H9 (cell line): Measurements from ENCODE around the gene MBD3L4. TPM values are rescaled to one million over a fixed set of nuclear protein-coding genes. Genes with fewer than 3 reads are reported as not detected.

Source experiments
- DNase-seq: peaks from one replicate; pipeline ENCODE4 v3.0.0-alpha.2; 2017
- H2AFZ ChIP-seq: one replicate; pipeline ENCODE4 v1.6.1; 2013; ENCODE audit warnings: mild to moderate bottlenecking, low read length, control low read depth, moderate library complexity
- H2AK5ac ChIP-seq: 2 replicates; pipeline ENCODE4 v1.6.1; 2013; ENCODE audit warnings: low read length, control low read depth, mixed read lengths; ENCODE audit not compliant: insufficient read length
- H2BK120ac ChIP-seq: one replicate; pipeline ENCODE4 v1.6.1; 2013; ENCODE audit warnings: low read depth, mild to moderate bottlenecking, low read length, control low read depth, inconsistent platforms; ENCODE audit not compliant: poor library complexity, severe bottlenecking
- H2BK12ac ChIP-seq: 2 replicates; pipeline ENCODE4 v1.6.1; 2013; ENCODE audit warnings: low read length, control low read depth, mixed read lengths, low read depth; ENCODE audit not compliant: insufficient read length
- H2BK15ac ChIP-seq: 2 replicates; pipeline ENCODE4 v1.6.1; 2013; ENCODE audit warnings: low read depth, low read length, control low read depth
- H2BK20ac ChIP-seq: one replicate; pipeline ENCODE4 v1.6.1; 2013; ENCODE audit warnings: low read depth, mild to moderate bottlenecking, low read length, control low read depth, inconsistent platforms; ENCODE audit not compliant: poor library complexity, severe bottlenecking
- H2BK5ac ChIP-seq: 2 replicates; pipeline ENCODE4 v1.6.1; 2013; ENCODE audit warnings: low read length, control low read depth, mixed read lengths; ENCODE audit not compliant: insufficient read length
- H3K14ac ChIP-seq: 2 replicates; pipeline ENCODE4 v1.6.1; 2013; ENCODE audit warnings: low read length, control low read depth; ENCODE audit not compliant: insufficient read depth
- H3K18ac ChIP-seq: 2 replicates; pipeline ENCODE4 v1.6.1; 2013; ENCODE audit warnings: low read depth, mild to moderate bottlenecking, mixed read lengths, low read length, control low read depth; ENCODE audit not compliant: insufficient read length
- H3K23ac ChIP-seq: 2 replicates; pipeline ENCODE4 v1.6.1; 2013; ENCODE audit warnings: low read length, control low read depth, mixed read lengths, low read depth; ENCODE audit not compliant: insufficient read length
- H3K23me2 ChIP-seq: 2 replicates; pipeline ENCODE4 v1.6.1; 2013; ENCODE audit warnings: low read depth, mild to moderate bottlenecking, mixed read lengths, low read length, control low read depth; ENCODE audit not compliant: insufficient read length, poor library complexity, severe bottlenecking
- H3K27ac ChIP-seq: 2 replicates; pipeline ENCODE4 v1.5.1; 2013; ENCODE audit warnings: low read length, control low read depth, mixed read lengths, low read depth; ENCODE audit not compliant: insufficient read length
- H3K27me3 ChIP-seq: 2 replicates; pipeline ENCODE4 v1.6.1; 2013; ENCODE audit warnings: low read length, control low read depth, inconsistent platforms; ENCODE audit not compliant: insufficient read depth
- H3K4ac ChIP-seq: 2 replicates; pipeline ENCODE4 v1.6.1; 2013; ENCODE audit warnings: low read depth, mild to moderate bottlenecking, control low read depth, inconsistent platforms, low read length, moderate library complexity
- H3K4me1 ChIP-seq: 2 replicates; pipeline ENCODE4 v1.6.1; 2013; ENCODE audit warnings: low read length, control low read depth, inconsistent platforms; ENCODE audit not compliant: insufficient read depth
- H3K4me2 ChIP-seq: 2 replicates; pipeline ENCODE4 v1.6.1; 2013; ENCODE audit warnings: low read length, control low read depth, mixed read lengths; ENCODE audit not compliant: insufficient read length, insufficient read depth
- H3K56ac ChIP-seq: 2 replicates; pipeline ENCODE4 v1.6.1; 2013; ENCODE audit warnings: low read depth, mild to moderate bottlenecking, mixed read lengths, low read length, control low read depth; ENCODE audit not compliant: insufficient read length
- H3K79me1 ChIP-seq: 2 replicates; pipeline ENCODE4 v1.6.1; 2013; ENCODE audit warnings: low read depth, mild to moderate bottlenecking, moderate library complexity, low read length, control low read depth, inconsistent platforms; ENCODE audit not compliant: insufficient read depth, poor library complexity, severe bottlenecking
- H3K79me2 ChIP-seq: 2 replicates; pipeline ENCODE4 v1.6.1; 2013; ENCODE audit warnings: low read length, control low read depth, inconsistent platforms; ENCODE audit not compliant: insufficient read depth
- H3K9ac ChIP-seq: 2 replicates; pipeline ENCODE4 v1.6.1; 2013; ENCODE audit warnings: low read length, control low read depth, mixed read lengths; ENCODE audit not compliant: insufficient read length; ENCODE audit errors: extremely low read depth
- H3K9me3 ChIP-seq: one replicate; pipeline ENCODE4 v1.6.1; 2013; ENCODE audit warnings: low read depth, low read length, inconsistent platforms; ENCODE audit not compliant: control insufficient read depth
- H3T11ph ChIP-seq: one replicate; pipeline ENCODE4 v1.6.1; 2013; ENCODE audit warnings: mild to moderate bottlenecking, low read length, control low read depth, inconsistent platforms
- H4K20me1 ChIP-seq: one replicate; pipeline ENCODE4 v1.6.1; 2013; ENCODE audit not compliant: control insufficient read depth, insufficient read length, insufficient read depth
- H4K5ac ChIP-seq: 2 replicates; pipeline ENCODE4 v1.6.1; 2013; ENCODE audit warnings: low read depth, mild to moderate bottlenecking, mixed read lengths, low read length, control low read depth; ENCODE audit not compliant: insufficient read length
- H4K8ac ChIP-seq: replicated peaks from 2 replicates; pipeline ENCODE4 v1.6.1; 2013; ENCODE audit warnings: low read length, control low read depth, mixed read lengths, low read depth; ENCODE audit not compliant: insufficient read length
- H4K91ac ChIP-seq: 2 replicates; pipeline ENCODE4 v1.6.1; 2013; ENCODE audit warnings: low read depth, mild to moderate bottlenecking, moderate library complexity, mixed read lengths, low read length, control low read depth; ENCODE audit not compliant: insufficient read length
- H3K27ac Mint-ChIP-seq, 3 experiments: 2 replicates in 2 of 3; 3 replicates in 1 of 3; pipeline ENCODE4 v1.8.0; 2020 to 2021; ENCODE audit warnings: mixed read lengths in 3 of 3, mild to moderate bottlenecking in 1 of 3, moderate library complexity in 1 of 3
- H3K27me3 Mint-ChIP-seq: 2 replicates; pipeline ENCODE4 v1.8.0; 2021; ENCODE audit warnings: low read depth, mild to moderate bottlenecking, moderate library complexity, mixed read lengths
- H3K36me3 Mint-ChIP-seq, 3 experiments: 2 replicates in 2 of 3; 3 replicates in 1 of 3; pipeline ENCODE4 v1.8.0; 2020 to 2021; ENCODE audit warnings: low read depth in 3 of 3, mixed read lengths in 3 of 3; ENCODE audit not compliant: insufficient read depth in 1 of 3
- H3K4me1 Mint-ChIP-seq, 2 experiments: 2 replicates each; pipeline ENCODE4 v1.8.0; 2020; ENCODE audit warnings: mixed read lengths in 2 of 2
- H3K4me3 Mint-ChIP-seq, 2 experiments: 2 replicates in 1 of 2; 3 replicates in 1 of 2; pipeline ENCODE4 v1.8.0; 2020 to 2021; ENCODE audit warnings: mild to moderate bottlenecking in 2 of 2, mixed read lengths in 2 of 2, moderate library complexity in 1 of 2
- H3K9me3 Mint-ChIP-seq, 2 experiments: 2 replicates in 1 of 2; 3 replicates in 1 of 2; pipeline ENCODE4 v1.8.0; 2020; ENCODE audit warnings: mild to moderate bottlenecking in 2 of 2, mixed read lengths in 2 of 2, moderate library complexity in 1 of 2
- WGBS: extraction: QIAGEN DNeasy Blood & Tissue Kit; methylation state at CpG from one replicate; pipeline ENCODE4 v1.1.7; 2013; ENCODE audit warnings: missing lambda C conversion rate, low lambda C conversion rate, mixed read lengths; ENCODE audit not compliant: insufficient read length; ENCODE audit errors: extremely low coverage; 5-methylcytosine and 5-hydroxymethylcytosine counted together
- total RNA-seq: library from RNA; stranded (reverse); gene quantifications from 2 replicates; pipeline ENCODE4 v1.2.1, GENCODE V29; 2021
- TF ChIP-seq, protein P1 (sequence below): fragments of 200-600 bp; sonication (generic); conservative IDR thresholded peaks from 3 replicates; pipeline ENCODE4 v1.8.0; 2021; ENCODE audit warnings: antibody characterized with exemption, mild to moderate bottlenecking

MBD3L4 gene
- total RNA-seq, 1 experiment from 2014 or later = not detected

- Histone ChIP-seq H4K20me1 (no peaks in the 10 kb centered on the region), H4K91ac (no peak overlapping the region), H3K23me2 (peaks cover 7% of the 10 kb centered on the region), H4K8ac (no peak overlapping the region), H3K4me2 (no peak overlapping the region), H2BK5ac (no peak overlapping the region), H2BK12ac (no peak overlapping the region), H3K27me3 (no peaks in the 10 kb centered on the region), H3K9ac (no peak overlapping the region), H2BK15ac (no peak overlapping the region), H3K79me2 (no peaks in the 10 kb centered on the region), H3K27ac (no peak overlapping the region), H3K18ac (no peak overlapping the region), H4K5ac (no peak overlapping the region), H3K9me3 (no peaks in the 10 kb centered on the region), H3T11ph (no peak overlapping the region), H3K4ac (no peak overlapping the region), H2AFZ (peak overlapping the region; percentile 99), H3K4me1 (no peaks in the 10 kb centered on the region), H3K56ac (no peak overlapping the region), H2BK120ac (no peak overlapping the region), H2AK5ac (no peak overlapping the region), H3K79me1 (no peaks in the 10 kb centered on the region), H2BK20ac (no peak overlapping the region), H3K23ac (no peak overlapping the region), H3K14ac (no peak overlapping the region)
- DNase-seq = no peak
- peaks cover 38 to 46% of the 10 kb centered on the region in 2 experiments for H3K9me3 Mint-ChIP-seq
- H3K4me1 Mint-ChIP-seq = peaks cover 0 to 3% of the 10 kb centered on the region in 2 experiments; a peak in 2 of 4 replicates
- peaks cover 21 to 30% (median 24%) of the 10 kb centered on the region in 3 experiments for H3K36me3 Mint-ChIP-seq
- peak overlapping the region; percentile 91 to 94 for H3K4me3 Mint-ChIP-seq
- no peak overlapping the region for H3K27ac Mint-ChIP-seq
- no CpG with 5 or more reads among the region's 6 CpGs for WGBS
- no peaks in the 10 kb centered on the region for H3K27me3 Mint-ChIP-seq
- TF ChIP-seq, protein P1, sequence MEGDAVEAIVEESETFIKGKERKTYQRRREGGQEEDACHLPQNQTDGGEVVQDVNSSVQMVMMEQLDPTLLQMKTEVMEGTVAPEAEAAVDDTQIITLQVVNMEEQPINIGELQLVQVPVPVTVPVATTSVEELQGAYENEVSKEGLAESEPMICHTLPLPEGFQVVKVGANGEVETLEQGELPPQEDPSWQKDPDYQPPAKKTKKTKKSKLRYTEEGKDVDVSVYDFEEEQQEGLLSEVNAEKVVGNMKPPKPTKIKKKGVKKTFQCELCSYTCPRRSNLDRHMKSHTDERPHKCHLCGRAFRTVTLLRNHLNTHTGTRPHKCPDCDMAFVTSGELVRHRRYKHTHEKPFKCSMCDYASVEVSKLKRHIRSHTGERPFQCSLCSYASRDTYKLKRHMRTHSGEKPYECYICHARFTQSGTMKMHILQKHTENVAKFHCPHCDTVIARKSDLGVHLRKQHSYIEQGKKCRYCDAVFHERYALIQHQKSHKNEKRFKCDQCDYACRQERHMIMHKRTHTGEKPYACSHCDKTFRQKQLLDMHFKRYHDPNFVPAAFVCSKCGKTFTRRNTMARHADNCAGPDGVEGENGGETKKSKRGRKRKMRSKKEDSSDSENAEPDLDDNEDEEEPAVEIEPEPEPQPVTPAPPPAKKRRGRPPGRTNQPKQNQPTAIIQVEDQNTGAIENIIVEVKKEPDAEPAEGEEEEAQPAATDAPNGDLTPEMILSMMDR = no peak
Observed at GRCh38 chr19:7068599-7068998, 28.6 kb upstream of the MBD3L4 start.
